Memory B cell (primary cell): ENCODE measurements around the gene MYEOV.

ENCODE experiments used
- ATAC-seq: fragments of 150-1000 bp; cut with Tn5 transposase; 2 replicates; pipeline ENCODE4 v1.10.0; 2021; ENCODE audit warnings: low read depth, mild to moderate bottlenecking, moderate library complexity
- DNase-seq, 2 donors: peaks; one replicate each; pipeline ENCODE4 v3.0.0; 2022; ENCODE audit warnings: low spot score in 2 of 2
- H3K27ac Mint-ChIP-seq: one replicate; pipeline ENCODE4 v1.8.0; 2022; ENCODE audit warnings: mild to moderate bottlenecking, moderate library complexity, mixed read lengths
- H3K27me3 Mint-ChIP-seq: one replicate; pipeline ENCODE4 v1.8.0; 2022; ENCODE audit warnings: mixed read lengths
- H3K36me3 Mint-ChIP-seq: one replicate; pipeline ENCODE4 v1.8.0; 2022; ENCODE audit warnings: mild to moderate bottlenecking, mixed read lengths
- H3K4me1 Mint-ChIP-seq: one replicate; pipeline ENCODE4 v1.8.0; 2022; ENCODE audit warnings: mixed read lengths
- H3K4me3 Mint-ChIP-seq: one replicate; pipeline ENCODE4 v1.8.0; 2022; ENCODE audit warnings: mild to moderate bottlenecking, moderate library complexity, mixed read lengths
- H3K9me3 Mint-ChIP-seq: one replicate; pipeline ENCODE4 v1.8.0; 2022; ENCODE audit warnings: mixed read lengths

Gene MYEOV

GRCh38 chr11:69317401-69318092 is 23.6 kb downstream of the MYEOV start:
- Mint-ChIP-seq H3K9me3 (peaks cover 3% of the 10 kb centered on the region), H3K27me3 (no peaks in the 10 kb centered on the region), H3K4me1 (no peaks in the 10 kb centered on the region), H3K4me3 (no peak overlapping the region), H3K27ac (no peak overlapping the region), H3K36me3 (no peaks in the 10 kb centered on the region)
- ATAC-seq = no peak
- DNase-seq = no peak

- ATAC-seq (no peak), DNase-seq (no peak)
- Mint-ChIP-seq H3K9me3 (peaks cover 3% of the 10 kb centered on the region), H3K27me3 (no peaks in the 10 kb centered on the region), H3K27ac (no peak overlapping the region), H3K4me3 (no peak overlapping the region), H3K36me3 (no peaks in the 10 kb centered on the region), H3K4me1 (no peaks in the 10 kb centered on the region)
These were observed 24.1 kb downstream of the MYEOV start for GRCh38 chr11:69318093-69318420.

DNA sequence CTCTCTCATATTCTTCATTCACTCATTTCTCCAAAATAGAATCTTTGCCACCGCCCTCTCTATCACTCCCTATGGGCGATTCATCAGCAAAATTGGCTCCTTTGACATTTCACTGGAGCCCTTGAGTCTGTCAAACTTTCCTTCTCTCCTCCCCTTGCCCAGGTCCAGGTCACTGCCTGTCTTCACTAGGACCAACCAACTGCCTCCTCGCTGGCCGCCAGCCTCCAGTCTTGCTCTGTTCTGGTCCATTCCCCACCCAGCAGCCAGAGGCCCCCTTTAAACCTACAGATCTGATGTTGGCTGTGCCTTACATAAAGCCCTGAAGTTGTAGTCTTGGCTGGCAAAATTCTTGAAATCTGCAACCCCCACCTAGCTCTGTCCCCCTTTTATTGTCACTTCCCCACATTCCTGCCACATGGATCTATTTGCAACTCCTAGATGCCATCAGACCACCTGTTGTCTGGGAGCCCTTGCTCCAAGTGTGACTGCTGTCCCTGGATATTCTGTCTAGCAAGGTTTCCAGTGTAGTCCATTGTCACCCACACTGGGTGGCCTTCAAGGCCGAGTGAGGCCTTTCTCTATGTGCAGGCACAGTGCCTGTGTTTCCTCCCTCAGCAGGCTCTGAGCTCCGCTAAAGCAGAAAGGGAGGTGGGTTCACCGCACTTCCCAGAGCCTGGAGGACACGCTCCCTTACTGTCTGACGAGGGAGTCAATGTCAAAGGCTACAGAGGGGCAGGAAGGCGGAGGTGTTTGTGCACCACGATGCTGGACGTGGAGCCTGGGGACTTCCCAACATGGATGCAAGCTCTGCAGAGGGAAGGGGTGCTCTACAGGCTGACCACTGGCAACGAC is 25.5 kb downstream of the MYEOV start:
- no peak for ATAC-seq
- Mint-ChIP-seq H3K4me1 (no peaks in the 10 kb centered on the region), H3K36me3 (no peaks in the 10 kb centered on the region), H3K27me3 (no peaks in the 10 kb centered on the region), H3K4me3 (no peak overlapping the region), H3K27ac (no peak overlapping the region), H3K9me3 (peaks cover 3% of the 10 kb centered on the region)
- no peak for DNase-seq

- Mint-ChIP-seq H3K27ac (no peak overlapping the region), H3K4me3 (no peak overlapping the region), H3K27me3 (no peaks in the 10 kb centered on the region), H3K9me3 (peaks cover 3% of the 10 kb centered on the region), H3K4me1 (no peaks in the 10 kb centered on the region), H3K36me3 (no peaks in the 10 kb centered on the region)
- ATAC-seq (no peak), DNase-seq (no peak)
These were observed 26.4 kb downstream of the MYEOV start for GRCh38 chr11:69320326-69320725.

DNA sequence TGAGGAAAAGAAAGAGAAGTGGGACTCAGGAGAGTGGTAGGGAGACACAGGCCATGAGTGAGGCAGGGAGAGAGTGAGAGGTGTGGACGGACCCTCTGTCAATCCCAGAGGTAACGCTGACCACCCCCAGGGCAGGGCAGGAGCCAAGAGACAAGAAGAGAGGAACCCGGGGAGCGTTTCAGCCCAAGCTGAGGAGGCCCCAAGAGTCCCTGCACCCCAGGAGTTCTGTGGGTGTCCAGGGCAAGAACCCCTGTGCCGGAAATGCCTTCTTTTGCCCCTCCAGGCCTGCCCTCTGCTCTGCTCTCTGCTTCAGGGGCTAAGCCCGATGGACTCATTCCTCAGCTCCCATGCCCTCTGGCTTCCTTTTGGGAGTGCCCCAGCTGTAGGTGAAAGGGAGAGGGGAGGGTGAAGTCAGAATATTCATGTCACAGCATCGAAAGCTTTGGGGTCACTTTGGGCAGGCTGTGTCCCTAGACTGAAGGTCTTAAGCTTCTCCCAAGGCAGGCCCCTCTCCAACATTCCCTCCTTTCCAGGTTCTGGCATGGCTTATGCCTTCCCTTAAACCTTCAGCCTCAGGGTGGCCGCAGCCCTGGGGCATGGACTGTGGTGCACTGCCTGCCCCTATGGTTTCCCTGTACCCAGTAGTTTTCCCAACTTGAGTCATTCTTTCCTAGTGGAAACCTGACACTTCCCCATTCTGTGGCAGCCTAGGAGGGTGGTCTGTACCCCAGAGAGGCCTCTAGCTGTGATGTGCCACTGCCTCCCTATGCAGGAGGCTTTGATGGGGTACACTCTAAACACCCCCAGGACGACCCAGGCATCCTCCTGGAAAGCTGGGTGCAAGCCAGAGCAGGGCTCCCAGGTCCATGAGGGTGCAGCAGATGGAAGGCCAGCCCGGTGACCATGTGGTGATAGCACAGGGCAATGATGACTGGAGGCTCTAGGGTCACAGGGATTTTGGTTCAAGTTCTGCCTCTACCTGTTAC is 27.1 kb downstream of the MYEOV start:
- no peaks in the 10 kb centered on the region for H3K36me3 Mint-ChIP-seq
- peaks cover 3% of the 10 kb centered on the region for H3K9me3 Mint-ChIP-seq
- no peak for DNase-seq
- no peak for ATAC-seq
- H3K27ac Mint-ChIP-seq = no peak overlapping the region
- H3K27me3 Mint-ChIP-seq = no peaks in the 10 kb centered on the region
- H3K4me3 Mint-ChIP-seq = no peak overlapping the region
- H3K4me1 Mint-ChIP-seq = no peaks in the 10 kb centered on the region

DNA sequence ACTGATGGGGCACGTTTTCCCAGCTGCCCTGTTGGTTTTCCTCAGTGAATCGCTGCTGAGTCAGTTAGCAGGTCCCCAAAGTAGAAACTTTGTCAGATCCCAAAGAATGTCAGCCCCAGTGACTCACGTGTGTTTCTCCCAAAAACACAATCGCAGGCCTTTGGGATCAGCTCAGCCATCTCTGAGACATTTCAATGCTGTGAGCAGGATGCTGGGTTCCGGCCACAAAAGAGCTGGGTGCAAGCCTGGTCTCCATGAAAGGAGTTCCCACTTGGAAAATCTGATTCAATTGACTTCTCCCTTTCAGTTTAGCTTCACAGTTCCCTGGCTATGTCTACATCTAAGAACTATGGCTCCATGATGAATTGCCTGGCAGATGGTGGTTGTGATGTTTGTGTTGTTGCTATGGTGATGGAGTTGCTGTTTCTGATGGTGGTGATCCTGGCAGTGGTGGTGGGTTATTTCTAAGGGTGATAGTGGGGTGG is 28.0 kb downstream of the MYEOV start:
- H3K27ac Mint-ChIP-seq = no peak overlapping the region
- H3K27me3 Mint-ChIP-seq = no peaks in the 10 kb centered on the region
- no peak overlapping the region for H3K4me3 Mint-ChIP-seq
- ATAC-seq = no peak
- H3K9me3 Mint-ChIP-seq = peaks cover 3% of the 10 kb centered on the region
- no peaks in the 10 kb centered on the region for H3K36me3 Mint-ChIP-seq
- no peak for DNase-seq
- H3K4me1 Mint-ChIP-seq = no peaks in the 10 kb centered on the region

- Mint-ChIP-seq H3K9me3 (no peaks in the 10 kb centered on the region), H3K27me3 (no peaks in the 10 kb centered on the region), H3K4me3 (no peak overlapping the region), H3K4me1 (no peaks in the 10 kb centered on the region), H3K36me3 (no peaks in the 10 kb centered on the region), H3K27ac (no peak overlapping the region)
- ATAC-seq (no peak), DNase-seq (no peak)
These were observed 31.5 kb downstream of the MYEOV start for GRCh38 chr11:69325446-69325845.

GRCh38 chr11:69326622-69327219 is 32.8 kb downstream of the MYEOV start:
- Mint-ChIP-seq H3K27ac (no peak overlapping the region), H3K4me1 (no peaks in the 10 kb centered on the region), H3K9me3 (no peaks in the 10 kb centered on the region), H3K36me3 (peaks cover 2% of the 10 kb centered on the region), H3K27me3 (no peaks in the 10 kb centered on the region), H3K4me3 (no peak overlapping the region)
- DNase-seq (no peak), ATAC-seq (no peak)

DNA sequence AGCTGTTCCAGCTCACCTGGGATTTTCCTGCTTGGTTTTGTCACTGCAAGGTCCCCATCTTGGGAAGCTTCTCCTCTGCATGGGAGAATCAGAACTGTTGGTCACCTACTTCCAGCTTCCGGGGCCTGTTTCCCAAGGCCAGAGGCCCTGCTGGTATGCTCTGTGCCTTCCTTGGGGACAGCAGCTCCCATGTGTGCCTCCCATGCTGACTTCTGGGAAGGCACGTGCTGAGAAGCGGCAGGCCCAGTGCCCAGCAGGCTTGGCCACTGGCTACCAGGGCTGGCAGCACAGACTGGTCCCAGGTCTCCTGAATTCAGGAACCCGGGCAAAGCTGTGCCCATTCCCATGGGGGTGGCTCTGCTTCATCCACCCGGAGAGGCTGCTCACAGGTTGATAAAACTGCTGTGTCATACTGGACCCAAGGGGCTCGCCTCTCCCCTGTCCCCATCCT is 33.8 kb downstream of the MYEOV start:
- no peaks in the 10 kb centered on the region for H3K27me3 Mint-ChIP-seq
- H3K36me3 Mint-ChIP-seq = peaks cover 2% of the 10 kb centered on the region
- no peaks in the 10 kb centered on the region for H3K4me1 Mint-ChIP-seq
- no peaks in the 10 kb centered on the region for H3K9me3 Mint-ChIP-seq
- H3K27ac Mint-ChIP-seq = no peak overlapping the region
- no peak overlapping the region for H3K4me3 Mint-ChIP-seq
- DNase-seq (no peak), ATAC-seq (no peak)

DNA sequence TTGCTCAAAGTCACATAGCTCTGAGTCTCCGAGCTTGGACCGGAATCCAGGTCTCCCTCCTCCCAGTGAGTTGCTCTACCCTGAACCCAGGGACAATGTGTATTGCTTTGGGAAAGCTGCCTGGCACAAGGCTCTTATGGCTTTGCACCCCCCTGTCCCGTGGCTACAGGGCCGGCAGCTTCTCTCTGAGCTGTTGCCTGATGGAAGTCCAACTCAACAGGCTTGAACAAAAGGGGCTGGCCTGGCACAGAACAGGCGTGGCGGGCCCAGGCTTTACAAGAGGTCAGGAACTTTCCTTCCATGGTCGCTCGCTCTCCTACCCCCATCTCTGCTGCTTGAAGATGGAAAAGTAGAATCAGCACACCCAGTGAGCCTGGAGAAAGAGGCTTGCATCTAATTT is 34.3 kb downstream of the MYEOV start:
- Mint-ChIP-seq H3K4me3 (no peak overlapping the region), H3K4me1 (no peaks in the 10 kb centered on the region), H3K27me3 (no peaks in the 10 kb centered on the region), H3K27ac (no peak overlapping the region), H3K9me3 (no peaks in the 10 kb centered on the region), H3K36me3 (peaks cover 2% of the 10 kb centered on the region)
- DNase-seq (no peak), ATAC-seq (no peak)

- Mint-ChIP-seq H3K4me1 (no peaks in the 10 kb centered on the region), H3K9me3 (no peaks in the 10 kb centered on the region), H3K4me3 (no peak overlapping the region), H3K36me3 (peaks cover 2% of the 10 kb centered on the region), H3K27me3 (no peaks in the 10 kb centered on the region), H3K27ac (no peak overlapping the region)
- no peak for DNase-seq
- no peak for ATAC-seq
These were observed 35.6 kb downstream of the MYEOV start for GRCh38 chr11:69329581-69329980.

- Mint-ChIP-seq H3K4me3 (no peak overlapping the region), H3K27ac (no peak overlapping the region), H3K27me3 (no peaks in the 10 kb centered on the region), H3K4me1 (no peaks in the 10 kb centered on the region), H3K9me3 (no peaks in the 10 kb centered on the region), H3K36me3 (peaks cover 2% of the 10 kb centered on the region)
- DNase-seq (no peak), ATAC-seq (no peak)
These were observed 36.4 kb downstream of the MYEOV start for GRCh38 chr11:69330330-69330729.

DNA sequence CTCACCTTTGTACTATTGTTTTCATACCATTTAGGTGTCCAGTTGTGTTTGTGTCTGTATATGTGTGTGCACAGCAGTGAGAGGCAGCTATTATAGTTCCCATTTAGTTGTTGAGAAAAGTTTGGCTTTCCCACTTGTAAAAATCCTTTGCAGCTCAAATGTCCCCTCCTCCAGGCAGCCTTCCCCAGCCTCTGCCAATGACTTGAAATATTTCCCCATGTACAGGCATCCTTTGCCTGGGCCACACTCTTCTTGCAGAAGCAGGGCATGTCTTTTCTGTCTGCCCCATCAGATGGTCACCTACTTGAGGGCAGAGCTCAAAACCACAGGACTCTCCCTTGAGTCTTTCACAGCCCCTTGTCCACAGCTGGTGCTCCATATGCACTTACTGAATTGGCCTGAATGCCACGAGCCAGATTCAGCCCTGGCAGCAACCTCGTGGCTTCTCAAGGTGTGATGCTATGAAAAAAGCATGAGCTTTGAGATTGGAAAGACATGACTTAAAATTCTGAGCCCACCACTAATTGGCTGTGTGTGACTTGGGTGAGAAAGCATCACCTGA is 39.3 kb downstream of the MYEOV start:
- no peak overlapping the region for H3K4me3 Mint-ChIP-seq
- H3K4me1 Mint-ChIP-seq = peaks cover 12% of the 10 kb centered on the region
- H3K36me3 Mint-ChIP-seq = peaks cover 2% of the 10 kb centered on the region
- DNase-seq = no peak
- no peaks in the 10 kb centered on the region for H3K9me3 Mint-ChIP-seq
- ATAC-seq = no peak
- no peaks in the 10 kb centered on the region for H3K27me3 Mint-ChIP-seq
- no peak overlapping the region for H3K27ac Mint-ChIP-seq
